Right lobe of liver (tissue), 6 donors: Measurements from ENCODE around the gene TMPRSS15. TPM values are rescaled to one million over a fixed set of nuclear protein-coding genes. Genes with fewer than 3 reads are reported as not detected.

Experiments used
- ATAC-seq, 4 donors: fragments of 200-7000 bp; cut with Tn5 transposase; one replicate each; pipeline ENCODE4 v1.9.1; 2020; ENCODE audit warnings: mild to moderate bottlenecking in 4 of 4, moderate library complexity in 4 of 4
- DNase-seq, 3 donors: peaks; one replicate each; pipeline ENCODE4 v3.0.0-alpha.2; 2020
- H3K27ac ChIP-seq, 3 donors: fragments of 200-600 bp; one replicate each; pipeline ENCODE4 v1.8.0; 2022
- H3K27me3 ChIP-seq, 2 donors: fragments of 200-600 bp; one replicate each; pipeline ENCODE4 v1.8.0; 2022
- H3K36me3 ChIP-seq, 4 donors: fragments of 200-600 bp; sonication (generic) in 1 of 4; one replicate each; pipeline versions ENCODE4 v1.5.1 to v1.8.0; 2017 to 2022; ENCODE audit warnings: control low read depth in 1 of 4
- H3K4me1 ChIP-seq, 4 donors: fragments of 200-600 bp; sonication (generic) in 1 of 4; one replicate each; pipeline versions ENCODE4 v1.5.1 to v1.8.0; 2017 to 2022; ENCODE audit warnings: control low read depth in 1 of 4
- H3K4me3 ChIP-seq, 3 donors: fragments of 200-600 bp; one replicate each; pipeline ENCODE4 v1.8.0; 2022
- H3K9me3 ChIP-seq, 4 donors: fragments of 200-600 bp; sonication (generic) in 1 of 4; one replicate each; pipeline versions ENCODE4 v1.5.1 to v1.8.0; 2017 to 2022; ENCODE audit warnings: control low read depth in 1 of 4
- CTCF ChIP-seq, 4 donors: fragments of 200-600 bp in 3 of 4; fragments of 450-650 bp in 1 of 4; IDR thresholded peaks; one replicate each; pipeline versions ENCODE4 v1.5.1 to v1.8.0; 2016 to 2022; ENCODE audit warnings: antibody characterized with exemption in 4 of 4, mild to moderate bottlenecking in 2 of 4
- POLR2A ChIP-seq: fragments of 450-650 bp; IDR thresholded peaks from one replicate; pipeline ENCODE4 v1.6.1; 2017; ENCODE audit warnings: antibody characterized with exemption, mild to moderate bottlenecking
- WGBS: methylation state at CpG from one replicate; pipeline ENCODE4 v1.1.6; 2018; ENCODE audit warnings: low coverage, low lambda C conversion rate; ENCODE audit not compliant: insufficient coverage; ENCODE audit errors: missing lambda C conversion rate; 5-methylcytosine and 5-hydroxymethylcytosine counted together
- intact Hi-C, 2 donors: fragments of 100-400 bp; cut with DNase I; formaldehyde crosslinking; loops; one replicate each; pipeline versions ENCODE4 v1.11.2 to v1.14.1; 2022
- long read RNA-seq: library from polyadenylated mRNA; unstranded; transcript quantifications from one replicate; pipeline ENCODE4 v2.0.0, GENCODE V29; 2019
- total RNA-seq, 6 experiments: library from RNA; depleted of rRNA in 2 of 6; stranded (reverse); fragments of >200 nt in 2 of 6; fragmentation: NEBNext Ultra II Directional in 3 of 6; extraction: Animal tissue kit (Norgen Biotek cat#: 25700) in 3 of 6; gene quantifications; one replicate each; pipeline versions ENCODE4 v1.1.0 to v1.2.4, GENCODE V29; 2016 to 2023
- donor health status: DM: no; HTN: yes; CAD: no.
- donor health status: DM: no; HTN: no; CAD: no.
- donor health status: DM: no; HTN: no; CAD: no.
- donor health status: DM: no; HTN: yes; CAD: no.
- donor health status: DM: no; HTN: yes; CAD: no.

TMPRSS15 gene
- not detected for total RNA-seq
- long read RNA-seq: 0 reads

GRCh38 chr21:18403735-18404450 is at the start of gene TMPRSS15:
Gene TMPRSS15, minus strand, starts transcription at chr21:18403785. Its CDS starts 163 bp downstream, at chr21:18403622.
- WGBS: 41% methylated on average over 1 of the region's 1 CpG
- intact Hi-C loops: no loop called here
- no peaks in the 10 kb centered on the region for H3K9me3 ChIP-seq
- no peak within 1 kb of the TSS for H3K27ac ChIP-seq
- no peaks in the 10 kb centered on the region for H3K36me3 ChIP-seq
- H3K4me1 ChIP-seq: no peaks in the 10 kb centered on the region
- no peak for DNase-seq
- H3K27me3 ChIP-seq: no peaks in the 10 kb centered on the region
- no peak for ATAC-seq
- H3K4me3 ChIP-seq: no peak within 1 kb of the TSS
- no peak for TF ChIP-seq CTCF (IDR thresholded peaks at IDR 0.05)
- no peak for TF ChIP-seq POLR2A

GRCh38 chr21:18451670-18452069 is 48.1 kb upstream of the TMPRSS15 start:
- Histone ChIP-seq H3K9me3 (no peaks in the 10 kb centered on the region), H3K36me3 (no peaks in the 10 kb centered on the region), H3K27ac (no peak overlapping the region), H3K4me1 (no peaks in the 10 kb centered on the region), H3K27me3 (no peaks in the 10 kb centered on the region), H3K4me3 (no peak overlapping the region)
- TF ChIP-seq CTCF (IDR thresholded peaks at IDR 0.05) (no peak), POLR2A (no peak)
- DNase-seq (no peak), ATAC-seq (no peak)
- intact Hi-C loops: no loop called here
- 50% methylated on average over 2 of the region's 2 CpGs for whole genome bisulfite sequencing

- H3K9me3 ChIP-seq: no peaks in the 10 kb centered on the region
- 35% methylated on average over 8 of the region's 8 CpGs for WGBS
- H3K4me1 ChIP-seq: no peaks in the 10 kb centered on the region
- no peak overlapping the region for H3K27ac ChIP-seq
- ATAC-seq (no peak), DNase-seq (no peak)
- no peaks in the 10 kb centered on the region for H3K27me3 ChIP-seq
- no peak for TF ChIP-seq POLR2A
- no peak for TF ChIP-seq CTCF (IDR thresholded peaks at IDR 0.05)
- no peaks in the 10 kb centered on the region for H3K36me3 ChIP-seq
- intact Hi-C loops: no loop called here
- H3K4me3 ChIP-seq: no peak overlapping the region
Observed at GRCh38 chr21:18449605-18450550, 46.3 kb upstream of the TMPRSS15 start.

GRCh38 chr21:18443701-18444100 is 40.1 kb upstream of the TMPRSS15 start:
- H3K4me1 ChIP-seq: no peaks in the 10 kb centered on the region
- DNase-seq (peak in 1 of 3 donors; percentile 35), ATAC-seq (no peak)
- no peaks in the 10 kb centered on the region for H3K36me3 ChIP-seq
- no peak for TF ChIP-seq CTCF (IDR thresholded peaks at IDR 0.05)
- TF ChIP-seq POLR2A: no peak
- no peak overlapping the region for H3K27ac ChIP-seq
- intact Hi-C loops: no loop called here
- no peaks in the 10 kb centered on the region for H3K27me3 ChIP-seq
- no peak overlapping the region for H3K4me3 ChIP-seq
- 33% methylated on average over 1 of the region's 6 CpGs for WGBS
- no peaks in the 10 kb centered on the region for H3K9me3 ChIP-seq
